Body of pancreas (tissue), 4 donors: ENCODE measurements around the gene KIAA1549. TPM values are rescaled to one million over a fixed set of nuclear protein-coding genes. Genes with fewer than 3 reads are reported as not detected.
A peak's percentile ranks its signal among the peaks of the same experiment; 100 is the strongest.
"Not testable (repeated sequence)": the region's sequence is repeated elsewhere in the genome, so short reads cannot be mapped to it uniquely, and the experiment has no call there.

Experiments used
- ATAC-seq: fragments of 150-250 bp; one replicate; pipeline ENCODE4 v1.9.1; 2016
- DNase-seq, 4 donors: peaks; one replicate each; pipeline ENCODE4 v3.0.0-alpha.2; 2019
- H3K27ac ChIP-seq, 4 donors: fragments of 200-600 bp; sonication (generic); 1 replicate in 3 of 4; 2 replicates in 1 of 4; pipeline versions ENCODE4 v1.5.1 to v1.6.1; 2016 to 2019; ENCODE audit warnings: mild to moderate bottlenecking in 1 of 4, mixed read lengths in 1 of 4, moderate library complexity in 1 of 4
- H3K27me3 ChIP-seq, 2 donors: fragments of 200-600 bp; sonication (generic); one replicate each; pipeline ENCODE4 v1.6.0; 2016; ENCODE audit warnings: mild to moderate bottlenecking in 1 of 2
- H3K36me3 ChIP-seq, 2 donors: fragments of 200-600 bp; sonication (generic); replicated peaks in 1 of 2; 2 replicates each; pipeline ENCODE4 v1.5.1; 2016; ENCODE audit warnings: low read depth in 2 of 2; ENCODE audit not compliant: insufficient read depth in 1 of 2
- H3K4me1 ChIP-seq: fragments of 200-600 bp; sonication (generic); one replicate; pipeline ENCODE4 v1.6.0; 2016
- H3K4me3 ChIP-seq, 2 donors: fragments of 200-600 bp; sonication (generic); 1 replicate in 1 of 2; 2 replicates in 1 of 2; pipeline ENCODE4 v1.5.1; 2016 to 2019
- H3K9me3 ChIP-seq, 3 donors: fragments of 200-600 bp; sonication (generic); 1 replicate in 2 of 3; 2 replicates in 1 of 3; pipeline ENCODE4 v1.5.1; 2016
- CTCF ChIP-seq, 7 experiments: fragments of 450-650 bp in 4 of 7; fragments of 200-600 bp in 3 of 7; sonication (generic) in 3 of 7; IDR thresholded peaks; one replicate each; pipeline ENCODE4 v1.5.1; 2016 to 2019; ENCODE audit warnings: antibody characterized with exemption in 7 of 7
- POLR2A ChIP-seq, 3 donors: fragments of 450-650 bp; IDR thresholded peaks; one replicate each; pipeline ENCODE4 v1.6.1; 2016; ENCODE audit warnings: antibody characterized with exemption in 3 of 3, mild to moderate bottlenecking in 2 of 3
- WGBS, 2 donors: methylation state at CpG; one replicate each; pipeline ENCODE4 v1.1.5; 2017; 5-methylcytosine and 5-hydroxymethylcytosine counted together
- intact Hi-C: fragments of 100-400 bp; cut with DNase I; formaldehyde crosslinking; loops from one replicate; pipeline ENCODE4 v1.15.1; 2023
- total RNA-seq, 2 donors: library from RNA; depleted of rRNA; stranded (reverse); fragments of >200 nt; gene quantifications; one replicate each; pipeline ENCODE4 v1.1.0, GENCODE V29; 2016

Gene KIAA1549
- total RNA-seq = 1 to 10 TPM; 5.3 to 6.0 TPM

GRCh38 chr7:138981332-138982203, at the start of gene KIAA1549:
Gene KIAA1549 (minus strand): TSS chr7:138981389. CDS start chr7:138981269, 120 bp downstream.
- peak within 1 kb of the TSS; percentile 19 to 54 for H3K4me3 ChIP-seq
- TF ChIP-seq POLR2A (IDR thresholded peaks at IDR 0.05) (no peak), CTCF (IDR thresholded peaks at IDR 0.05) (peak in 5 of 7 experiments; percentile 25 to 92 (median 51))
- intact Hi-C loops = no loop called here
- H3K36me3 ChIP-seq = no peaks in the 10 kb centered on the region
- peak within 1 kb of the TSS; percentile 46 to 78 (median 72) for H3K27ac ChIP-seq
- no peaks in the 10 kb centered on the region for H3K27me3 ChIP-seq
- WGBS, 2 donors = 1 to 5% methylated on average over 11 to 90 of the region's 105 CpGs
- peaks cover 33% of the 10 kb centered on the region for H3K4me1 ChIP-seq
- ATAC-seq (peak; percentile 91), DNase-seq (peak; percentile 78 to 86 (median 80))
- no peaks in the 10 kb centered on the region for H3K9me3 ChIP-seq

- Histone ChIP-seq H3K27ac (no peak overlapping the region), H3K36me3 (peaks cover 0 to 1% of the 10 kb centered on the region in 2 donors), H3K27me3 (no peaks in the 10 kb centered on the region), H3K9me3 (no peaks in the 10 kb centered on the region), H3K4me1 (no peaks in the 10 kb centered on the region), H3K4me3 (no peak overlapping the region)
- intact Hi-C loops = no loop called here
- TF ChIP-seq CTCF (IDR thresholded peaks at IDR 0.05) = no peak
- no peak for TF ChIP-seq POLR2A (IDR thresholded peaks at IDR 0.05)
- 88 to 93% methylated on average over 2 to 3 of the region's 3 CpGs for WGBS, 2 donors
- no peak for DNase-seq
- ATAC-seq = no peak
These were observed 48.2 kb upstream of the KIAA1549 start for GRCh38 chr7:139029353-139029752.

GRCh38 chr7:139026551-139026950, 45.4 kb upstream of the KIAA1549 start:
- Histone ChIP-seq H3K9me3 (no peaks in the 10 kb centered on the region), H3K4me3 (no peak overlapping the region), H3K4me1 (no peaks in the 10 kb centered on the region), H3K27me3 (no peaks in the 10 kb centered on the region), H3K36me3 (peaks cover 0 to 5% of the 10 kb centered on the region in 2 donors), H3K27ac (no peak overlapping the region)
- DNase-seq (no peak), ATAC-seq (no peak)
- WGBS, 2 donors = 76 to 84% methylated on average over 6 of the region's 6 CpGs
- intact Hi-C loops = no loop called here
- TF ChIP-seq POLR2A (IDR thresholded peaks at IDR 0.05) = no peak
- TF ChIP-seq CTCF (IDR thresholded peaks at IDR 0.05) = no peak

- H3K4me1 ChIP-seq, ATAC-seq, H3K27me3 ChIP-seq, H3K36me3 ChIP-seq, intact Hi-C loops, DNase-seq, H3K27ac ChIP-seq, H3K9me3 ChIP-seq, H3K4me3 ChIP-seq: not testable (repeated sequence)
- 77 to 80% methylated on average over 5 of the region's 5 CpGs for WGBS, 2 donors
These were observed 44.7 kb upstream of the KIAA1549 start for GRCh38 chr7:139025861-139026260.

GRCh38 chr7:139023076-139023475, 41.9 kb upstream of the KIAA1549 start:
- H3K4me1 ChIP-seq = no peaks in the 10 kb centered on the region
- 76 to 84% methylated on average over 5 of the region's 5 CpGs for WGBS, 2 donors

More at GRCh38 chr7:139023076-139023475, 41.9 kb upstream of the KIAA1549 start:
- intact Hi-C loops = no loop called here
- TF ChIP-seq POLR2A (IDR thresholded peaks at IDR 0.05) (no peak), CTCF (IDR thresholded peaks at IDR 0.05) (no peak)
- Histone ChIP-seq H3K4me3 (no peak overlapping the region), H3K36me3 (peaks cover 0 to 5% of the 10 kb centered on the region in 2 donors), H3K27ac (no peak overlapping the region), H3K9me3 (no peaks in the 10 kb centered on the region), H3K27me3 (no peaks in the 10 kb centered on the region)
- ATAC-seq (no peak), DNase-seq (no peak)
